Activated CD8-positive, alpha-beta memory T cell treated with anti-CD3 and anti-CD28 coated beads for 36 hours (primary cell): ENCODE measurements around the gene MMP13. TPM values are rescaled to one million over a fixed set of nuclear protein-coding genes. Genes with fewer than 3 reads are reported as not detected.
"Not testable (repeated sequence)": the region's sequence is repeated elsewhere in the genome, so short reads cannot be mapped to it uniquely, and the experiment has no call there.

Experiments
- CTCF ChIA-PET: fragments of 350-600 bp; sonication (Branson Sonifier 250); formaldehyde crosslinking; loops from one replicate; lab custom pipeline; 2021; ENCODE audit warnings: antibody characterized with exemption; lab: Charles Lee
- POLR2A ChIA-PET: fragments of 350-600 bp; sonication (Branson Sonifier 250); formaldehyde crosslinking; loops from one replicate; lab custom pipeline; 2021; ENCODE audit warnings: antibody characterized with exemption; lab: Charles Lee
- total RNA-seq, 2 experiments: library from RNA; stranded (reverse); gene quantifications; one replicate each; pipeline ENCODE4 v1.2.3, GENCODE V29; 2021

The MMP13 gene
- total RNA-seq, 2 experiments from 2014 or later: not detected

GRCh38 chr11:102914238-102915043 lies 41.1 kb downstream of the MMP13 start:
- POLR2A ChIA-PET: no interaction called here
- CTCF ChIA-PET: interaction anchor here (0.8 to 1.5 kb wide), 3 partner anchors 24 to 181 kb away, joined by 3 to 5 read pairs (median 5); no protein-coding TSS in a partner anchor

- POLR2A ChIA-PET: no interaction called here
Observed at GRCh38 chr11:102912482-102912830, 43.1 kb downstream of the MMP13 start.

GRCh38 chr11:102911758-102912481 lies 43.6 kb downstream of the MMP13 start:
- POLR2A ChIA-PET: no interaction called here
- CTCF ChIA-PET: no interaction called here

More at GRCh38 chr11:102912482-102912830, 43.1 kb downstream of the MMP13 start:
- CTCF ChIA-PET: no interaction called here

DNA sequence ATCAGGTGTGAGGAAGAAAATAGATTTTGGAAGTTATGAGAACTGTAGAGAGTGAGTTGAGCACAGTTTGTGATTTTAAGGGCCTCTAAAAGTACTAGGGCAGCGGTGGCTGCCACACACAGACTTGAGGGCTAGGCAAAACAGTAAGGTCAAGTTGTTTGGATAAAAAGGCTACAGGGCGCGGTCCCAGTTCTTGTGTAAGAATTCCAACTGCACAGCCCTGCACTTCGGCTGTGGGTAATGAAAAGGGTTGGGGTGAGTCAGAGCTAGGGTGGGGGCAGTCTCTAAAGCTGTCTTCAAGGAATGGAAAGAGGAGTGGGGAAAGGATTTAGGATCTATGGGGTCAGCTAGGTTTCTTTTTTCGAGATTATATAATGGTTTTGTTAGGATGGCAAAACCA lies 49.7 kb downstream of the MMP13 start:
- POLR2A ChIA-PET, CTCF ChIA-PET: not testable (repeated sequence)

DNA sequence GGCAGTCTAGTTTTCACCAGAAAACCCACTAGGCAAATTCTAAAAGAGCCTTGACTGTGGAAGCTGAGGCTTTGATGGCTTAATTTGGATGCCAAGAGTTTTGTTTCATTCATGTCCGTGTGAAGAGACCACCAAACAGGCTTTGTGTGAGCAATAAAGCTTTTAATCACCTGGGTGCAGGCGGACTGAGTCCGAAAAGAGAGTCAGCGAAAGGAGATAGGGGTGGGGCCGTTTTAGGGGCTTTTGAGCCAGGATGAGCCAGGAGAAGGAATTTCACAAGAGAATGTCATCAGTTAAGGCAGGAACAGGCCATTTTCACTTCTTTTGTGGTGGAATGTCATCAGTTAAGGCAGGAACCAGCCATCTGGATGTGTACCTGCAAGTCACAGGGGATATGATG lies 51.6 kb downstream of the MMP13 start:
- CTCF ChIA-PET, POLR2A ChIA-PET: not testable (repeated sequence)

DNA sequence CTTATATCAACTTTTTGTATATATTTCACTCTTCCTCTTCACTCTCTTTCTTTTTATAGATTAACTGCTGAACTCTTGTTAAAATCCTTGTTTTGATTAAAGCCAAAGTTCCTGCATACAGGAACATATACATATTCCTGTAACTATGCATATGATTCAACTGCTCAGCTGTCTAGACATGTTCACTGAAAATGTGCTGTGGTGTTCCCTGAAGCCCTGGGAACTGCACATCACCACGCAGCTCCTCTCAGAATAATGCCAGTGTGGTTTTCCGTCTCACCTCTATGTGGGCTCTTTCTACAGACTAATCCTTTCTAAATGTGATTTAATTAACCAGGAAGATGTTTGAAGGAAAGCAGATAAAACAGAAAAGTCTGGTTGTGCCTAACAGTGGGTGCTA lies 55.2 kb downstream of the MMP13 start:
- POLR2A ChIA-PET: no interaction called here
- CTCF ChIA-PET: no interaction called here

Other genes with a start within 250 kb of the MMP13 start
- not detected for gene MMP27, start 250.0 kb downstream of the MMP13 start, total RNA-seq
- gene MMP8, start 230.8 kb downstream of the MMP13 start, total RNA-seq: not detected
- gene MMP10, start 175.1 kb downstream of the MMP13 start, total RNA-seq: not detected
- gene MMP1, start 157.6 kb downstream of the MMP13 start, total RNA-seq: not detected
- gene MMP3, start 112.1 kb downstream of the MMP13 start, total RNA-seq: not detected
- gene MMP12, start 80.8 kb downstream of the MMP13 start, total RNA-seq: not detected
- gene DCUN1D5, start 136.4 kb upstream of the MMP13 start, total RNA-seq: 100 to 1,000 TPM in 1 of 2 experiments, 10 to 100 TPM in 1; 99.0 to 102 TPM
- gene DYNC2H1, start 153.7 kb upstream of the MMP13 start, total RNA-seq: 1 to 10 TPM; 3.2 to 3.3 TPM